ENCODE results near the gene ENTPD8. TPM values are rescaled to one million over a fixed set of nuclear protein-coding genes. Genes with fewer than 3 reads are reported as not detected.
A peak's percentile ranks its signal among the peaks of the same experiment; 100 is the strongest.

The ENTPD8 gene
- total RNA-seq, 4 donors from 2014 or later = 0.21 TPM; not detected in 3

- peak; percentile 34 to 43 for DNase-seq
- Histone ChIP-seq H3K27me3 (no peaks in the 10 kb centered on the region), H3K27ac (no peak overlapping the region), H3K36me3 (no peaks in the 10 kb centered on the region), H3K4me3 (no peak overlapping the region), H3K9me3 (no peaks in the 10 kb centered on the region), H3K4me1 (peaks cover 0 to 16% of the 10 kb centered on the region in 2 donors)
- no peak for TF ChIP-seq POLR2A (IDR thresholded peaks at IDR 0.05)
- TF ChIP-seq, protein P1, sequence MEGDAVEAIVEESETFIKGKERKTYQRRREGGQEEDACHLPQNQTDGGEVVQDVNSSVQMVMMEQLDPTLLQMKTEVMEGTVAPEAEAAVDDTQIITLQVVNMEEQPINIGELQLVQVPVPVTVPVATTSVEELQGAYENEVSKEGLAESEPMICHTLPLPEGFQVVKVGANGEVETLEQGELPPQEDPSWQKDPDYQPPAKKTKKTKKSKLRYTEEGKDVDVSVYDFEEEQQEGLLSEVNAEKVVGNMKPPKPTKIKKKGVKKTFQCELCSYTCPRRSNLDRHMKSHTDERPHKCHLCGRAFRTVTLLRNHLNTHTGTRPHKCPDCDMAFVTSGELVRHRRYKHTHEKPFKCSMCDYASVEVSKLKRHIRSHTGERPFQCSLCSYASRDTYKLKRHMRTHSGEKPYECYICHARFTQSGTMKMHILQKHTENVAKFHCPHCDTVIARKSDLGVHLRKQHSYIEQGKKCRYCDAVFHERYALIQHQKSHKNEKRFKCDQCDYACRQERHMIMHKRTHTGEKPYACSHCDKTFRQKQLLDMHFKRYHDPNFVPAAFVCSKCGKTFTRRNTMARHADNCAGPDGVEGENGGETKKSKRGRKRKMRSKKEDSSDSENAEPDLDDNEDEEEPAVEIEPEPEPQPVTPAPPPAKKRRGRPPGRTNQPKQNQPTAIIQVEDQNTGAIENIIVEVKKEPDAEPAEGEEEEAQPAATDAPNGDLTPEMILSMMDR (IDR thresholded peaks at IDR 0.05) = no peak
- intact Hi-C loops (cut with DNase I; ENCODE audit: low total_unique reads) = no loop called here
These were observed 20.7 kb upstream of the ENTPD8 start for GRCh38 chr9:137461663-137462395.

DNA sequence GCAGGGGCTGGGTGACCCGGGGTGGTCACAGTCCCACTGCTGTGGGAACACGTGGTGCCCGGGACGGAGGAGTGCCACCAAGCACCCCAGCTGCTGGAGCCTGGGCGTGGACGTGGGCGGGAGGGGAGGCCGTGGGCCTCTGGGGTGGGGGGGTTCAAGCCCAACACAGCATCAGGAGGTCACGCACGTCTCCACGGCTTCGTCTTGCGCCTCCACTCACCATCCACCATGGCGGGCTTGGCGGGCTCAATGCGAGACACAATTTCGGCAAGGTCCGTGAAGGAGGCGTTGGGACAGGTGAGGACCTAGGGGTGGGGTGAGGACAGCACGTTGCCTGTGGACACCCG lies 20.1 kb upstream of the ENTPD8 start:
- TF ChIP-seq, protein P1 (IDR thresholded peaks at IDR 0.05) = no peak
- no peak for TF ChIP-seq POLR2A (IDR thresholded peaks at IDR 0.05)
- intact Hi-C loops (cut with DNase I; ENCODE audit: low total_unique reads) = no loop called here
- Histone ChIP-seq H3K4me3 (no peak overlapping the region), H3K36me3 (no peaks in the 10 kb centered on the region), H3K27ac (no peak overlapping the region), H3K27me3 (no peaks in the 10 kb centered on the region), H3K9me3 (no peaks in the 10 kb centered on the region), H3K4me1 (peaks cover 0 to 16% of the 10 kb centered on the region in 2 donors)
- peak in 1 of 2 donors; percentile 25 for DNase-seq

GRCh38 chr9:137460363-137461315 lies 19.5 kb upstream of the ENTPD8 start:
- Histone ChIP-seq H3K36me3 (no peaks in the 10 kb centered on the region), H3K4me1 (peaks cover 0 to 16% of the 10 kb centered on the region in 2 donors), H3K4me3 (no peak overlapping the region), H3K27me3 (no peaks in the 10 kb centered on the region), H3K27ac (no peak overlapping the region), H3K9me3 (no peaks in the 10 kb centered on the region)
- intact Hi-C loops (cut with DNase I; ENCODE audit: low total_unique reads) = no loop called here
- TF ChIP-seq POLR2A (IDR thresholded peaks at IDR 0.05) = no peak
- DNase-seq = peak; percentile 18 to 20

DNA sequence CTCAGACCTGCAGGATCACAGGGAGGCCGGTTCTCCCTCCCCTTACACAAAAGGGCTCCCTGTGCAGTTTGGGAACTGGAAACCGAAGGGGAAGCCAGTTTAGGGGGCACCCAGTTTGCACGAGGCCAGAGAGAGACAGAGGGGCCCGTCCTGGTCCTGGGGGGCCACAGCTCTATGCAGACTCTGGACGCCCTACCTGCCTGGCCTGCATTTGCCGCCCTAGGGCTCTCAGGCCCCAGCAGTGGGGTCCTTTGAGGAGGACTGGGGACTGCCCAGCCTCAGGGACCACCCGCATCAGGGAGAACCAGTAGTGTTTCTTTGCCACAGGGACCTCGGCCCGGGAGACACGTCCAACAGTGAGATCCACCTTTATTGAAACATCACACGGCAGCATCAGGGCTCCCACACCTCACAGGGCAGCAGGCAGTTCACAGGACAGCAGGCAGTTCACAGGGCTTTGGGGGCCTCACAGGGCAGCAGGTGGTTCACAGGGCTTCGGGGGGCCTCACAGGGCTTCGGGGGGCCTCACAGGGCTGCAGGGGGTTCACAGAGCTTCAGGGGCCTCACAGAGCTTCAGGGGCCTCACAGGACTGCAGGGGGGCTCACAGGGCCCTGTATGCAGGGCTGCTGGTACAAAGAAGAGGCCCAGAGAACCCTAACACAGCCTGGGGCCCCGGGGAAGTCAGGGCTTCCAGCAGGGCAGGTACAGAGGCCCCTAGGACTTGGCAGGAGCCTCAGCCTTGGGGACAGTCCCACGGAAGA lies 18.6 kb upstream of the ENTPD8 start:
- Histone ChIP-seq H3K4me1 (peaks cover 0 to 23% of the 10 kb centered on the region in 2 donors), H3K4me3 (peak overlapping the region; percentile 50 to 54), H3K9me3 (no peaks in the 10 kb centered on the region), H3K27me3 (no peaks in the 10 kb centered on the region), H3K27ac (peak overlapping the region; percentile 62 to 67), H3K36me3 (no peaks in the 10 kb centered on the region)
- intact Hi-C loops (cut with DNase I; ENCODE audit: low total_unique reads) = no loop called here
- TF ChIP-seq, protein P1 (IDR thresholded peaks at IDR 0.05) = no peak
- no peak for TF ChIP-seq POLR2A (IDR thresholded peaks at IDR 0.05)
- DNase-seq = no peak

- DNase-seq = peak; percentile 93 to 95
- Histone ChIP-seq H3K9me3 (no peaks in the 10 kb centered on the region), H3K27ac (peak within 1 kb of the TSS; percentile 67 to 68), H3K27me3 (no peaks in the 10 kb centered on the region), H3K4me3 (peak within 1 kb of the TSS; percentile 50 to 54), H3K36me3 (no peaks in the 10 kb centered on the region), H3K4me1 (peaks cover 0 to 26% of the 10 kb centered on the region in 2 donors)
- TF ChIP-seq, protein P1 (IDR thresholded peaks at IDR 0.05) = no peak
- peak; percentile 94 to 95 for TF ChIP-seq POLR2A (IDR thresholded peaks at IDR 0.05)
- intact Hi-C loops (cut with DNase I; ENCODE audit: low total_unique reads) = no loop called here
These were observed 18.0 kb upstream of the ENTPD8 start, which contains the start of gene NSMF for GRCh38 chr9:137459152-137459600. NSMF (minus strand) TSS chr9:137459334; CDS start chr9:137459102, 232 bp downstream.

All from uterus (tissue), 4 donors.